Body of pancreas (tissue), 4 donors: Measurements from ENCODE around the gene IGFN1.

Experiments
- CTCF ChIP-seq, 7 experiments: fragments of 450-650 bp in 4 of 7; fragments of 200-600 bp in 3 of 7; sonication (generic) in 3 of 7; IDR thresholded peaks; one replicate each; pipeline ENCODE4 v1.5.1; 2016 to 2019; ENCODE audit warnings: antibody characterized with exemption in 7 of 7
- POLR2A ChIP-seq, 3 donors: fragments of 450-650 bp; IDR thresholded peaks; one replicate each; pipeline ENCODE4 v1.6.1; 2016; ENCODE audit warnings: antibody characterized with exemption in 3 of 3, mild to moderate bottlenecking in 2 of 3

GRCh38 chr1:201272799-201273198, 82.2 kb downstream of the IGFN1 start:
- no peak for TF ChIP-seq CTCF (IDR thresholded peaks at IDR 0.05)
- TF ChIP-seq POLR2A (IDR thresholded peaks at IDR 0.05), result no peak
